ENCODE data around the gene SERINC3.

DNA sequence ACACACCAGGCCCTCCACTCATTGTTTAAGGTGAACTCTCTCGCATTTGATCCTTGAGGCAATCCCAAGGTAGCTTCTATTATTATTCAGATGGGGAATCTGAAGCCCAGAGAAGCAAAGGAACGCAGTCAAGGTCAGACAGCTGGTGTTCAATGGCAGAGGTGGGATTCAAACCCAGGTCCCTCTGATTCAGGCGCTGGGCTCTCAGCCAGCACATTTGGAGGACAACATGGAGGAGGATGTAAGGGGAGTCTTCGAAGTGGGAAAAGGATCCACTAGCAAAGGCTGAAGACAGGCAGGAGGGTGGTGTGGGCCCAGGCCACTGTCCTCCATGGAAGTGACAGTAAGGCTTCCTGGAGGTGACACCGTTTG, 60.1 kb downstream of the SERINC3 start:
- TF ChIP-seq, protein P1, sequence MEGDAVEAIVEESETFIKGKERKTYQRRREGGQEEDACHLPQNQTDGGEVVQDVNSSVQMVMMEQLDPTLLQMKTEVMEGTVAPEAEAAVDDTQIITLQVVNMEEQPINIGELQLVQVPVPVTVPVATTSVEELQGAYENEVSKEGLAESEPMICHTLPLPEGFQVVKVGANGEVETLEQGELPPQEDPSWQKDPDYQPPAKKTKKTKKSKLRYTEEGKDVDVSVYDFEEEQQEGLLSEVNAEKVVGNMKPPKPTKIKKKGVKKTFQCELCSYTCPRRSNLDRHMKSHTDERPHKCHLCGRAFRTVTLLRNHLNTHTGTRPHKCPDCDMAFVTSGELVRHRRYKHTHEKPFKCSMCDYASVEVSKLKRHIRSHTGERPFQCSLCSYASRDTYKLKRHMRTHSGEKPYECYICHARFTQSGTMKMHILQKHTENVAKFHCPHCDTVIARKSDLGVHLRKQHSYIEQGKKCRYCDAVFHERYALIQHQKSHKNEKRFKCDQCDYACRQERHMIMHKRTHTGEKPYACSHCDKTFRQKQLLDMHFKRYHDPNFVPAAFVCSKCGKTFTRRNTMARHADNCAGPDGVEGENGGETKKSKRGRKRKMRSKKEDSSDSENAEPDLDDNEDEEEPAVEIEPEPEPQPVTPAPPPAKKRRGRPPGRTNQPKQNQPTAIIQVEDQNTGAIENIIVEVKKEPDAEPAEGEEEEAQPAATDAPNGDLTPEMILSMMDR (IDR thresholded peaks at IDR 0.05) = no peak
- TF ChIP-seq POLR2A (IDR thresholded peaks at IDR 0.05) (no peak), EP300 (IDR thresholded peaks at IDR 0.05) (no peak)

Measured in suprapubic skin (tissue), 3 donors.